OCI-LY1 (cell line): ENCODE measurements around the gene TNN.

Experiments
- H2AFZ ChIP-seq: fragments of 200-600 bp; sonication (generic), shearing (Covaris generic); 2 replicates; pipeline ENCODE4 v1.6.0; 2014; ENCODE audit warnings: antibody characterized with exemption, mild to moderate bottlenecking, low read length
- H3F3A ChIP-seq: fragments of 200-600 bp; sonication (generic), shearing (Covaris generic); 2 replicates; pipeline ENCODE4 v1.6.0; 2014; ENCODE audit warnings: mild to moderate bottlenecking, antibody characterized with exemption, low read length, moderate library complexity; ENCODE audit not compliant: insufficient read depth
- H3K27ac ChIP-seq: fragments of 200-600 bp; sonication (generic); 2 replicates; pipeline ENCODE4 v1.5.1; 2014; ENCODE audit warnings: low read length, mixed run types, mild to moderate bottlenecking, low read depth; ENCODE audit not compliant: poor library complexity, severe bottlenecking
- H3K27me3 ChIP-seq: fragments of 200-600 bp; sonication (generic); 2 replicates; pipeline ENCODE4 v1.6.0; 2014; ENCODE audit warnings: antibody characterized with exemption, mild to moderate bottlenecking, low read length, moderate library complexity; ENCODE audit not compliant: insufficient read depth
- H3K36me3 ChIP-seq: fragments of 200-600 bp; sonication (generic); 2 replicates; pipeline ENCODE4 v1.6.1; 2014; ENCODE audit warnings: mild to moderate bottlenecking, antibody characterized with exemption, low read length, moderate library complexity, mixed read lengths; ENCODE audit not compliant: insufficient read depth
- H3K4me1 ChIP-seq: fragments of 200-600 bp; sonication (generic); 2 replicates; pipeline ENCODE4 v1.5.1; 2014; ENCODE audit warnings: mild to moderate bottlenecking, low read length, moderate library complexity; ENCODE audit not compliant: insufficient read depth, severe bottlenecking
- H3K4me2 ChIP-seq: fragments of 200-600 bp; sonication (generic), shearing (Covaris generic); 2 replicates; pipeline ENCODE4 v1.6.1; 2014; ENCODE audit warnings: low read length
- H3K4me3 ChIP-seq: fragments of 200-600 bp; sonication (generic); 2 replicates; pipeline ENCODE4 v1.5.1; 2014; ENCODE audit warnings: low read length, low read depth, mild to moderate bottlenecking, mixed read lengths; ENCODE audit not compliant: poor library complexity, severe bottlenecking
- H3K79me2 ChIP-seq: fragments of 200-600 bp; shearing (Covaris generic); 2 replicates; pipeline ENCODE4 v1.6.1; 2016; ENCODE audit warnings: mixed run types, low read length, mixed read lengths; ENCODE audit not compliant: insufficient read depth
- H3K9ac ChIP-seq: fragments of 200-600 bp; sonication (generic), shearing (Covaris generic); 2 replicates; pipeline ENCODE4 v1.6.1; 2014; ENCODE audit warnings: mild to moderate bottlenecking, low read length, mixed read lengths
- H3K9me2 ChIP-seq: fragments of 200-600 bp; sonication (generic), shearing (Covaris generic); 2 replicates; pipeline ENCODE4 v1.6.1; 2014; ENCODE audit warnings: low read depth, mild to moderate bottlenecking, low read length, mixed read lengths
- H3K9me3 ChIP-seq: fragments of 200-600 bp; shearing (Covaris generic); 2 replicates; pipeline ENCODE4 v1.6.1; 2014; ENCODE audit warnings: low read length, mixed read lengths
- H4K20me1 ChIP-seq: fragments of 200-600 bp; sonication (generic), shearing (Covaris generic); 2 replicates; pipeline ENCODE4 v1.6.0; 2016; ENCODE audit warnings: mild to moderate bottlenecking, low read length; ENCODE audit not compliant: insufficient read depth
- EZH2 ChIP-seq: fragments of 200-600 bp; sonication (generic), shearing (Covaris generic); IDR thresholded peaks from 2 replicates; pipeline ENCODE4 v1.8.0; 2017; ENCODE audit warnings: borderline replicate concordance, mixed run types, mild to moderate bottlenecking, antibody characterized with exemption, low read length, moderate library complexity, mixed read lengths
- TF ChIP-seq, protein P1 (sequence below): fragments of 200-600 bp; sonication (generic), shearing (Covaris generic); IDR thresholded peaks from 2 replicates; pipeline ENCODE4 v1.5.1; 2017; ENCODE audit warnings: mild to moderate bottlenecking, antibody characterized with exemption, low read length, moderate library complexity, mixed read lengths

The TNN gene

DNA sequence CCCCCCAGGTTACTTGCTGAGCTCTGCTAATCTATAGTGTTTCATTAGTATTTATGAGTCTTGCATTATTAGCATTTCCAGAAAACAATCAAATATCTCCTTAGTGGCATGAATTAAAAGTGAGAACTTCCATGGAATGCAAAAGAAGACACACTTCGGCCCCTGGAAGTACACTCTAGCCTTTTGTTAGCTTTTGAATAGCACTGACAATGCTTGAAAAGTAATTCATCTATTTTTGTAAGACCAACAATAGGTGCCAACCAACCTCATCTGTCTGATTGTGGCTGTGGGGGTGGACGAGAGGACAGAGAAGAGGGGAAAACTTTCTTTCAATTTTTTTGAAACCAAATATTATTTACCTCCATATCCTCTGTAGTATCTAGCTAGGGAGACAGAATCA is 97.1 kb downstream of the TNN start:
- no peaks in the 10 kb centered on the region for H3K4me1 ChIP-seq
- TF ChIP-seq, protein P1, sequence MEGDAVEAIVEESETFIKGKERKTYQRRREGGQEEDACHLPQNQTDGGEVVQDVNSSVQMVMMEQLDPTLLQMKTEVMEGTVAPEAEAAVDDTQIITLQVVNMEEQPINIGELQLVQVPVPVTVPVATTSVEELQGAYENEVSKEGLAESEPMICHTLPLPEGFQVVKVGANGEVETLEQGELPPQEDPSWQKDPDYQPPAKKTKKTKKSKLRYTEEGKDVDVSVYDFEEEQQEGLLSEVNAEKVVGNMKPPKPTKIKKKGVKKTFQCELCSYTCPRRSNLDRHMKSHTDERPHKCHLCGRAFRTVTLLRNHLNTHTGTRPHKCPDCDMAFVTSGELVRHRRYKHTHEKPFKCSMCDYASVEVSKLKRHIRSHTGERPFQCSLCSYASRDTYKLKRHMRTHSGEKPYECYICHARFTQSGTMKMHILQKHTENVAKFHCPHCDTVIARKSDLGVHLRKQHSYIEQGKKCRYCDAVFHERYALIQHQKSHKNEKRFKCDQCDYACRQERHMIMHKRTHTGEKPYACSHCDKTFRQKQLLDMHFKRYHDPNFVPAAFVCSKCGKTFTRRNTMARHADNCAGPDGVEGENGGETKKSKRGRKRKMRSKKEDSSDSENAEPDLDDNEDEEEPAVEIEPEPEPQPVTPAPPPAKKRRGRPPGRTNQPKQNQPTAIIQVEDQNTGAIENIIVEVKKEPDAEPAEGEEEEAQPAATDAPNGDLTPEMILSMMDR = no peak
- no peak for TF ChIP-seq EZH2
- H3K27me3 ChIP-seq = no peaks in the 10 kb centered on the region
- no peaks in the 10 kb centered on the region for H3K9me3 ChIP-seq
- H4K20me1 ChIP-seq = no peaks in the 10 kb centered on the region
- no peak overlapping the region for H3K4me3 ChIP-seq
- no peaks in the 10 kb centered on the region for H3F3A ChIP-seq
- H3K36me3 ChIP-seq = peaks cover 33% of the 10 kb centered on the region
- H3K79me2 ChIP-seq = no peaks in the 10 kb centered on the region
- no peak overlapping the region for H3K4me2 ChIP-seq
- H3K9ac ChIP-seq = no peak overlapping the region
- H3K27ac ChIP-seq = no peak overlapping the region
- H3K9me2 ChIP-seq = no peaks in the 10 kb centered on the region
- H2AFZ ChIP-seq = no peak overlapping the region

GRCh38 chr1:175166746-175167145 is 99.1 kb downstream of the TNN start:
- Histone ChIP-seq H3K9me3 (no peaks in the 10 kb centered on the region), H3K9ac (no peak overlapping the region), H3K4me1 (no peaks in the 10 kb centered on the region), H3K4me2 (no peak overlapping the region), H3K9me2 (no peaks in the 10 kb centered on the region), H3K36me3 (peaks cover 21% of the 10 kb centered on the region), H3K27ac (no peak overlapping the region), H2AFZ (no peak overlapping the region), H3K79me2 (no peaks in the 10 kb centered on the region), H4K20me1 (no peaks in the 10 kb centered on the region), H3K27me3 (no peaks in the 10 kb centered on the region), H3K4me3 (no peak overlapping the region), H3F3A (no peaks in the 10 kb centered on the region)
- TF ChIP-seq, protein P1 = no peak
- no peak for TF ChIP-seq EZH2

DNA sequence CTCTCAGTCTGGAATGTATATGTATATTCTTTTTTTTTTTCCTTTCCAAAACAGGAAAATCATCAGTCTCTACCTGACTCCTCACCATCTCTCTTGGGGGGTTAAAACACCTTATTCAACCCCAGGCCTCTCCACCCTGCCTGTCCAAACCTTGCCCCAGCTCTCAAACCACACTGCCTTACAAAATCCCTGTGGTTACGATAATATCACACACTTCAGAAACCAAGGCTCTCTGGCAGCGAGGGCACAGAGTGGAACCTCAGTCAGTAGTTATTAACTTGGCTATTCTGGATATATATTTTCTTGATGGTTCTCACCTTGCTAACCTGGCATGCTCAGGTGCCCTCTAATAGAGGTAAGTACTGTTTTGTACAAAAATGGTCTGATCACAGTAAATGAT is 100.2 kb downstream of the TNN start:
- Histone ChIP-seq H3K79me2 (no peaks in the 10 kb centered on the region), H3K36me3 (peaks cover 21% of the 10 kb centered on the region), H3F3A (no peaks in the 10 kb centered on the region), H3K27me3 (no peaks in the 10 kb centered on the region), H3K4me2 (no peak overlapping the region), H3K9me3 (no peaks in the 10 kb centered on the region), H3K9ac (no peak overlapping the region), H2AFZ (no peak overlapping the region), H3K4me3 (no peak overlapping the region), H3K4me1 (no peaks in the 10 kb centered on the region), H4K20me1 (no peaks in the 10 kb centered on the region), H3K9me2 (no peaks in the 10 kb centered on the region), H3K27ac (no peak overlapping the region)
- TF ChIP-seq, protein P1 = no peak
- no peak for TF ChIP-seq EZH2
